WTC11 (cell line): ENCODE measurements around the gene PTPRB. TPM values are rescaled to one million over a fixed set of nuclear protein-coding genes. Genes with fewer than 3 reads are reported as not detected.

Experiments used
- ATAC-seq: fragments of 200-7000 bp; cut with Tn5 transposase; 2 replicates; pipeline ENCODE4 v1.10.0; 2021; ENCODE audit warnings: mild to moderate bottlenecking, moderate library complexity
- CTCF ChIA-PET: fragments of 300-600 bp; sonication (Branson Sonifier 250); formaldehyde crosslinking; loops from one replicate; lab custom pipeline; 2021; ENCODE audit warnings: antibody characterized with exemption; lab: Charles Lee
- POLR2A ChIA-PET: fragments of 350-600 bp; sonication (Branson Sonifier 250); formaldehyde crosslinking; loops from one replicate; lab custom pipeline; 2021; ENCODE audit warnings: antibody characterized with exemption; lab: Charles Lee
- DNase-seq: peaks from one replicate; pipeline ENCODE4 v3.0.0; 2021; ENCODE audit warnings: low spot score
- H3K27ac Mint-ChIP-seq: 2 replicates; pipeline ENCODE4 v1.8.0; 2021; ENCODE audit warnings: mixed read lengths
- H3K27me3 Mint-ChIP-seq: 2 replicates; pipeline ENCODE4 v1.8.0; 2021; ENCODE audit warnings: low read depth, mild to moderate bottlenecking, moderate library complexity, mixed read lengths
- H3K36me3 Mint-ChIP-seq: 2 replicates; pipeline ENCODE4 v1.8.0; 2021; ENCODE audit warnings: mixed read lengths
- H3K4me1 Mint-ChIP-seq: 2 replicates; pipeline ENCODE4 v1.8.0; 2022; ENCODE audit warnings: mixed read lengths
- H3K4me3 Mint-ChIP-seq: 2 replicates; pipeline ENCODE4 v1.8.0; 2021; ENCODE audit warnings: mild to moderate bottlenecking, moderate library complexity, mixed read lengths
- H3K9me3 Mint-ChIP-seq: 2 replicates; pipeline ENCODE4 v1.8.0; 2021; ENCODE audit warnings: mixed read lengths
- CBFB ChIP-seq: sonication (generic); formaldehyde crosslinking; IDR thresholded peaks from 2 replicates; pipeline ENCODE4 v1.8.1; 2022; ENCODE audit warnings: mild to moderate bottlenecking, low read depth, missing genetic modification reagents
- CREB1 ChIP-seq: sonication (generic); formaldehyde crosslinking; IDR thresholded peaks from 2 replicates; pipeline ENCODE4 v1.8.0; 2023; ENCODE audit warnings: mild to moderate bottlenecking, missing genetic modification reagents
- E2F1 ChIP-seq: sonication (generic); formaldehyde crosslinking; IDR thresholded peaks from 2 replicates; pipeline ENCODE4 v1.8.0; 2022; ENCODE audit warnings: mild to moderate bottlenecking, missing genetic modification reagents
- ETV6 ChIP-seq: sonication (generic); formaldehyde crosslinking; IDR thresholded peaks from 2 replicates; pipeline ENCODE4 v1.8.1; 2022; ENCODE audit warnings: mild to moderate bottlenecking, missing genetic modification reagents
- FOXP4 ChIP-seq: sonication (generic); formaldehyde crosslinking; IDR thresholded peaks from 2 replicates; pipeline ENCODE4 v1.8.0; 2022; ENCODE audit warnings: mild to moderate bottlenecking, missing genetic modification reagents
- IRF1 ChIP-seq: sonication (generic); formaldehyde crosslinking; IDR thresholded peaks from 2 replicates; pipeline ENCODE4 v1.8.0; 2023; ENCODE audit warnings: missing genetic modification reagents
- JAZF1 ChIP-seq: fragments of 250-450 bp; sonication (Bioruptor Pico); IDR thresholded peaks from 2 replicates; pipeline ENCODE4 v1.9.0; 2021; ENCODE audit warnings: moderate library complexity, mild to moderate bottlenecking, inconsistent platforms
- JUN ChIP-seq: sonication (generic); formaldehyde crosslinking; IDR thresholded peaks from 2 replicates; pipeline ENCODE4 v1.8.0; 2023; ENCODE audit warnings: mild to moderate bottlenecking, missing genetic modification reagents
- NFATC4 ChIP-seq: fragments of 250-450 bp; sonication (Bioruptor Pico); IDR thresholded peaks from 2 replicates; pipeline ENCODE4 v1.9.0; 2021; ENCODE audit warnings: mild to moderate bottlenecking
- NR1H2 ChIP-seq: sonication (generic); formaldehyde crosslinking; IDR thresholded peaks from 2 replicates; pipeline ENCODE4 v1.9.0; 2021; ENCODE audit warnings: mild to moderate bottlenecking, moderate library complexity, missing genetic modification reagents
- TCF7 ChIP-seq: sonication (generic); formaldehyde crosslinking; IDR thresholded peaks from 2 replicates; pipeline ENCODE4 v1.8.0; 2022; ENCODE audit warnings: mild to moderate bottlenecking, low read depth, missing genetic modification reagents, moderate library complexity
- TEAD1 ChIP-seq: sonication (generic); formaldehyde crosslinking; IDR thresholded peaks from 2 replicates; pipeline ENCODE4 v1.8.0; 2022; ENCODE audit warnings: mild to moderate bottlenecking, missing genetic modification reagents
- ZBTB43 ChIP-seq: sonication (generic); formaldehyde crosslinking; IDR thresholded peaks from 2 replicates; pipeline ENCODE4 v1.8.1; 2023; ENCODE audit warnings: mild to moderate bottlenecking, missing genetic modification reagents
- ZNF121 ChIP-seq: sonication (generic); formaldehyde crosslinking; IDR thresholded peaks from 2 replicates; pipeline ENCODE4 v1.8.0; 2023; ENCODE audit warnings: missing genetic modification reagents
- ZNF281 ChIP-seq: sonication (generic); formaldehyde crosslinking; IDR thresholded peaks from 2 replicates; pipeline ENCODE4 v1.8.0; 2023; ENCODE audit warnings: mild to moderate bottlenecking, missing genetic modification reagents
- ZNF317 ChIP-seq: sonication (generic); formaldehyde crosslinking; IDR thresholded peaks from 2 replicates; pipeline ENCODE4 v1.8.1; 2023; ENCODE audit warnings: low read depth, mild to moderate bottlenecking, moderate library complexity, missing genetic modification reagents, borderline replicate concordance
- total RNA-seq: library from RNA; stranded (reverse); gene quantifications from 3 replicates; pipeline ENCODE4 v1.2.3, GENCODE V29; 2021
- TF ChIP-seq, protein P1 (sequence below): sonication (generic); formaldehyde crosslinking; IDR thresholded peaks from 2 replicates; pipeline ENCODE4 v1.8.1; 2022; ENCODE audit warnings: mild to moderate bottlenecking, moderate library complexity, missing genetic modification reagents
- TF ChIP-seq, protein P2 (sequence below): sonication (generic); formaldehyde crosslinking; conservative IDR thresholded peaks from 2 replicates; pipeline ENCODE4 v1.8.1; 2023; ENCODE audit warnings: mild to moderate bottlenecking, low read depth, missing genetic modification reagents, moderate library complexity
- TF ChIP-seq, protein P3 (sequence below): sonication (generic); formaldehyde crosslinking; conservative IDR thresholded peaks from 2 replicates; pipeline ENCODE4 v1.8.1; 2022; ENCODE audit warnings: mild to moderate bottlenecking, missing genetic modification reagents

The PTPRB gene
- total RNA-seq, 1 experiment from 2014 or later = 3.3 TPM

GRCh38 chr12:70641691-70642090 is 4.5 kb upstream of the PTPRB start (continued):
- TF ChIP-seq IRF1 (no peak), FOXP4 (CRISPR knock-in tag) (no peak)

GRCh38 chr12:70640901-70641300 is 3.7 kb upstream of the PTPRB start:
- Mint-ChIP-seq H3K27ac (no peak overlapping the region), H3K9me3 (no peaks in the 10 kb centered on the region), H3K4me1 (peaks cover 21% of the 10 kb centered on the region), H3K27me3 (no peaks in the 10 kb centered on the region), H3K4me3 (no peak overlapping the region), H3K36me3 (no peaks in the 10 kb centered on the region)
- DNase-seq (no peak), ATAC-seq (no peak)
- ChIA-PET POLR2A (no interaction called here), CTCF (no interaction called here)
- no peak for TF ChIP-seq JUN
- no peak for TF ChIP-seq TCF7 (CRISPR knock-in tag)
- TF ChIP-seq, protein P1, sequence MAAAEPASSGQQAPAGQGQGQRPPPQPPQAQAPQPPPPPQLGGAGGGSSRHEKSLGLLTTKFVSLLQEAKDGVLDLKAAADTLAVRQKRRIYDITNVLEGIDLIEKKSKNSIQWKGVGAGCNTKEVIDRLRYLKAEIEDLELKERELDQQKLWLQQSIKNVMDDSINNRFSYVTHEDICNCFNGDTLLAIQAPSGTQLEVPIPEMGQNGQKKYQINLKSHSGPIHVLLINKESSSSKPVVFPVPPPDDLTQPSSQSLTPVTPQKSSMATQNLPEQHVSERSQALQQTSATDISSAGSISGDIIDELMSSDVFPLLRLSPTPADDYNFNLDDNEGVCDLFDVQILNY (CRISPR knock-in tag) = no peak
- TF ChIP-seq ZNF281 (CRISPR knock-in tag) = no peak

DNA sequence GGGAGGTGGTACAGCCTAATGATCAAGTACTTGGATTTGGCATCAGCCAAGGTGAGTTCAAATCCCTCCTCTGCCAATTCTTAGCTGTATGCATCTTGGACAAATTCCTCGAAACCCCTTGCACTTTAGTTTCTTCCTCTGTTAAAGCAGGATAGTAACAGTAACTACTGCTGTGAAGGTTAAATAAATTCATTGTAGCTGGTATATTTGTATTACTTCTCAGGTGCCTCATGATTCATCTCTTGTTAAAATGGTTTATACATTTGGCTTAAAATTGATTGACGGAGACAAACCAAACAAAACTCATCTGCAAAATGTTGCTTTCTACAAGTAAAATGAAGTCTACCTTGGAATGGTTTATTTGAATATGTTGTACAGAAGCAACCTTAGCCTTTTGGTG is 2.3 kb upstream of the PTPRB start:
- Mint-ChIP-seq H3K27me3 (no peaks in the 10 kb centered on the region), H3K4me3 (no peak overlapping the region), H3K4me1 (peaks cover 7% of the 10 kb centered on the region; the same call in 1 of the 2 replicates), H3K36me3 (no peaks in the 10 kb centered on the region), H3K27ac (no peak overlapping the region), H3K9me3 (no peaks in the 10 kb centered on the region; the same call in 1 of the 2 replicates)
- TF ChIP-seq TEAD1 (no peak), ZBTB43 (CRISPR knock-in tag) (no peak), ZNF317 (CRISPR knock-in tag) (no peak), CREB1 (CRISPR knock-in tag) (no peak), NR1H2 (CRISPR knock-in tag) (no peak), JAZF1 (CRISPR knock-in tag) (no peak), CBFB (CRISPR knock-in tag) (no peak), NFATC4 (CRISPR knock-in tag) (no peak), ETV6 (CRISPR knock-in tag) (no peak), ZNF121 (CRISPR knock-in tag) (no peak), ZNF281 (CRISPR knock-in tag) (no peak), E2F1 (no peak)
- TF ChIP-seq, protein P2, sequence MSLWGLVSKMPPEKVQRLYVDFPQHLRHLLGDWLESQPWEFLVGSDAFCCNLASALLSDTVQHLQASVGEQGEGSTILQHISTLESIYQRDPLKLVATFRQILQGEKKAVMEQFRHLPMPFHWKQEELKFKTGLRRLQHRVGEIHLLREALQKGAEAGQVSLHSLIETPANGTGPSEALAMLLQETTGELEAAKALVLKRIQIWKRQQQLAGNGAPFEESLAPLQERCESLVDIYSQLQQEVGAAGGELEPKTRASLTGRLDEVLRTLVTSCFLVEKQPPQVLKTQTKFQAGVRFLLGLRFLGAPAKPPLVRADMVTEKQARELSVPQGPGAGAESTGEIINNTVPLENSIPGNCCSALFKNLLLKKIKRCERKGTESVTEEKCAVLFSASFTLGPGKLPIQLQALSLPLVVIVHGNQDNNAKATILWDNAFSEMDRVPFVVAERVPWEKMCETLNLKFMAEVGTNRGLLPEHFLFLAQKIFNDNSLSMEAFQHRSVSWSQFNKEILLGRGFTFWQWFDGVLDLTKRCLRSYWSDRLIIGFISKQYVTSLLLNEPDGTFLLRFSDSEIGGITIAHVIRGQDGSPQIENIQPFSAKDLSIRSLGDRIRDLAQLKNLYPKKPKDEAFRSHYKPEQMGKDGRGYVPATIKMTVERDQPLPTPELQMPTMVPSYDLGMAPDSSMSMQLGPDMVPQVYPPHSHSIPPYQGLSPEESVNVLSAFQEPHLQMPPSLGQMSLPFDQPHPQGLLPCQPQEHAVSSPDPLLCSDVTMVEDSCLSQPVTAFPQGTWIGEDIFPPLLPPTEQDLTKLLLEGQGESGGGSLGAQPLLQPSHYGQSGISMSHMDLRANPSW (CRISPR knock-in tag) = no peak
- TF ChIP-seq, protein P3, sequence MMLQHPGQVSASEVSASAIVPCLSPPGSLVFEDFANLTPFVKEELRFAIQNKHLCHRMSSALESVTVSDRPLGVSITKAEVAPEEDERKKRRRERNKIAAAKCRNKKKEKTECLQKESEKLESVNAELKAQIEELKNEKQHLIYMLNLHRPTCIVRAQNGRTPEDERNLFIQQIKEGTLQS = no peak
- ChIA-PET CTCF (no interaction called here), POLR2A (no interaction called here)
- DNase-seq (no peak), ATAC-seq (no peak)
